Body of pancreas (tissue), 4 donors: ENCODE results near the gene SSC4D. TPM values are rescaled to one million over a fixed set of nuclear protein-coding genes. Genes with fewer than 3 reads are reported as not detected.

Source experiments
- ATAC-seq: fragments of 150-250 bp; one replicate; pipeline ENCODE4 v1.9.1; 2016
- DNase-seq, 4 donors: peaks; one replicate each; pipeline ENCODE4 v3.0.0-alpha.2; 2019
- H3K27ac ChIP-seq, 4 donors: fragments of 200-600 bp; sonication (generic); 1 replicate in 3 of 4; 2 replicates in 1 of 4; pipeline versions ENCODE4 v1.5.1 to v1.6.1; 2016 to 2019; ENCODE audit warnings: mild to moderate bottlenecking in 1 of 4, mixed read lengths in 1 of 4, moderate library complexity in 1 of 4
- H3K27me3 ChIP-seq, 2 donors: fragments of 200-600 bp; sonication (generic); one replicate each; pipeline ENCODE4 v1.6.0; 2016; ENCODE audit warnings: mild to moderate bottlenecking in 1 of 2
- H3K36me3 ChIP-seq, 2 donors: fragments of 200-600 bp; sonication (generic); replicated peaks in 1 of 2; 2 replicates each; pipeline ENCODE4 v1.5.1; 2016; ENCODE audit warnings: low read depth in 2 of 2; ENCODE audit not compliant: insufficient read depth in 1 of 2
- H3K4me1 ChIP-seq: fragments of 200-600 bp; sonication (generic); one replicate; pipeline ENCODE4 v1.6.0; 2016
- H3K4me3 ChIP-seq, 2 donors: fragments of 200-600 bp; sonication (generic); 1 replicate in 1 of 2; 2 replicates in 1 of 2; pipeline ENCODE4 v1.5.1; 2016 to 2019
- H3K9me3 ChIP-seq, 3 donors: fragments of 200-600 bp; sonication (generic); 1 replicate in 2 of 3; 2 replicates in 1 of 3; pipeline ENCODE4 v1.5.1; 2016
- POLR2A ChIP-seq, 3 donors: fragments of 450-650 bp; IDR thresholded peaks; one replicate each; pipeline ENCODE4 v1.6.1; 2016; ENCODE audit warnings: antibody characterized with exemption in 3 of 3, mild to moderate bottlenecking in 2 of 3
- WGBS, 2 donors: methylation state at CpG; one replicate each; pipeline ENCODE4 v1.1.5; 2017; 5-methylcytosine and 5-hydroxymethylcytosine counted together
- intact Hi-C: fragments of 100-400 bp; cut with DNase I; formaldehyde crosslinking; loops from one replicate; pipeline ENCODE4 v1.15.1; 2023
- total RNA-seq, 2 donors: library from RNA; depleted of rRNA; stranded (reverse); fragments of >200 nt; gene quantifications; one replicate each; pipeline ENCODE4 v1.1.0, GENCODE V29; 2016
- TF ChIP-seq, protein P1 (sequence below), 7 experiments: fragments of 450-650 bp in 4 of 7; fragments of 200-600 bp in 3 of 7; sonication (generic) in 3 of 7; IDR thresholded peaks; one replicate each; pipeline ENCODE4 v1.5.1; 2016 to 2019; ENCODE audit warnings: antibody characterized with exemption in 7 of 7

The SSC4D gene
- total RNA-seq, 2 donors from 2014 or later, result 3.6 to 7.6 TPM

DNA sequence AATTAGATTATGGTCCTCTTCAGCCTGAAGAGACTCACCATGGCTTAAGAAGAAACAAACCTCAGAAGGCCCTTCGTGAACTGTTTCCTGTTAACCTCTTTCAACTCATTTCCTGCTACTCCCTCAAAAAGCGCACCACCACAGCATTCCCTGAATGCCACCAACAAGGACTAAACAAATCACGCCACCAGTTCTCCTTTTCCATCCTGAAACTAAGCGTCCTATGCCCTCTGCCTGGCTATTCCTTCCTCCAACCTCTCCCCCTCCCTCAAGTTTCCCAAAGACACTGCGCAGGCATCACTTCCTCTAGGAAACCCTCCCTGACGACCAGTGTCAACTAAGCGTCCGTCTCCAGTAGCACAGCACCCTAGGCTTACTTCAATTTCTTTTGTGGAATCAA is 62.7 kb downstream of the SSC4D start:
- H3K27me3 ChIP-seq, result no peaks in the 10 kb centered on the region
- no peak for TF ChIP-seq POLR2A (IDR thresholded peaks at IDR 0.05)
- TF ChIP-seq, protein P1, sequence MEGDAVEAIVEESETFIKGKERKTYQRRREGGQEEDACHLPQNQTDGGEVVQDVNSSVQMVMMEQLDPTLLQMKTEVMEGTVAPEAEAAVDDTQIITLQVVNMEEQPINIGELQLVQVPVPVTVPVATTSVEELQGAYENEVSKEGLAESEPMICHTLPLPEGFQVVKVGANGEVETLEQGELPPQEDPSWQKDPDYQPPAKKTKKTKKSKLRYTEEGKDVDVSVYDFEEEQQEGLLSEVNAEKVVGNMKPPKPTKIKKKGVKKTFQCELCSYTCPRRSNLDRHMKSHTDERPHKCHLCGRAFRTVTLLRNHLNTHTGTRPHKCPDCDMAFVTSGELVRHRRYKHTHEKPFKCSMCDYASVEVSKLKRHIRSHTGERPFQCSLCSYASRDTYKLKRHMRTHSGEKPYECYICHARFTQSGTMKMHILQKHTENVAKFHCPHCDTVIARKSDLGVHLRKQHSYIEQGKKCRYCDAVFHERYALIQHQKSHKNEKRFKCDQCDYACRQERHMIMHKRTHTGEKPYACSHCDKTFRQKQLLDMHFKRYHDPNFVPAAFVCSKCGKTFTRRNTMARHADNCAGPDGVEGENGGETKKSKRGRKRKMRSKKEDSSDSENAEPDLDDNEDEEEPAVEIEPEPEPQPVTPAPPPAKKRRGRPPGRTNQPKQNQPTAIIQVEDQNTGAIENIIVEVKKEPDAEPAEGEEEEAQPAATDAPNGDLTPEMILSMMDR (IDR thresholded peaks at IDR 0.05), result no peak
- H3K27ac ChIP-seq, result peak overlapping the region in 2 of 4 donors; percentile 4 to 6
- H3K4me1 ChIP-seq, result peaks cover 26% of the 10 kb centered on the region
- intact Hi-C loops, result no loop called here
- WGBS, 2 donors, result 79 to 85% methylated on average over 8 of the region's 8 CpGs
- H3K4me3 ChIP-seq, result no peak overlapping the region
- peaks cover 0 to 11% of the 10 kb centered on the region in 2 donors for H3K36me3 ChIP-seq
- H3K9me3 ChIP-seq, result no peaks in the 10 kb centered on the region
- ATAC-seq (no peak), DNase-seq (no peak)

DNA sequence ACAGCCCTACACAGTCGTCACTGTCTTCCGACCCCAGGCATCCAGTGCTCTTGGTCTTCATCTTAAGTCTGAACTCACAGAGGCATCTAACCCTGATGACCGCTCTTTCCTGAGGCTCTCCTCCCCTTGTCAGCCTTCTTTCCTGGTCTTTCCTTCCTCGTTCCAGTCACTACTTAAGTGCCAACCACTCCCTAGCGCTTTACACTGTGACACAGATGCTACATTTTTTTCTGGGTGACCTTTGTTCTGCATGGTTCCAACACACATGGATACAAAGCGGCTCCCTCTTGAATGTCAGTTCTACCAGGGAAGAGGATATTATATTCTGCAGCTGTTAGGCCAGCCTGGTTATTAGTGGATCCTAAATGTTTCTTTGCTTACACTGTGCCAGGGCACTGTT is 63.4 kb downstream of the SSC4D start:
- ATAC-seq, result peak; percentile 15
- TF ChIP-seq POLR2A (IDR thresholded peaks at IDR 0.05), result no peak
- intact Hi-C loops, result no loop called here
- Histone ChIP-seq H3K27ac (peak overlapping the region in 1 of 4 donors; percentile 4), H3K4me1 (peaks cover 19% of the 10 kb centered on the region), H3K4me3 (no peak overlapping the region), H3K27me3 (no peaks in the 10 kb centered on the region), H3K36me3 (peaks cover 0 to 11% of the 10 kb centered on the region in 2 donors), H3K9me3 (no peaks in the 10 kb centered on the region)
- no peak for DNase-seq
- WGBS, 2 donors, result 74 to 84% methylated on average over 6 of the region's 6 CpGs

DNA sequence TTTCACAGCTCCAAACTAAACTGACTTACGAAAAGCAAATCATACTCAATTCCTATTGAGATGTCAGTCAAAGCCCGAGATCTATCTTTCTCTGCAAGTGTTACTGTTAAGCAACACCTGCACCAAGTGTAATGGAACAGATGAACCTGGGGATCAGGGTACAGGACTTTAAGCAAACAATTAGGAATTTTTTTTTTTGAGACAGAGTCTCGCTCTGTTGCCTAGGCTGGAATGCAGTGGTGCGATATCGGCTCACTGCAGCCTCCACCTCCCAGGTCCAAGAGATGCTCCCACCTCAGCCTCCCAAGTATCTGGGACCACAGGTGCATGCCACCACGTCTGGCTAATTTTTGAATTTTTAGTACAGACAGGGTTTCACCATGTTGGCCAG is 65.6 kb downstream of the SSC4D start:
- intact Hi-C loops, result no loop called here
- no peak for TF ChIP-seq POLR2A (IDR thresholded peaks at IDR 0.05)
- TF ChIP-seq, protein P1 (IDR thresholded peaks at IDR 0.05), result no peak
- WGBS, 2 donors, result 92 to 93% methylated on average over 6 of the region's 6 CpGs
- H3K27me3 ChIP-seq, result no peaks in the 10 kb centered on the region
- no peak overlapping the region for H3K4me3 ChIP-seq
- peaks cover 0 to 11% of the 10 kb centered on the region in 2 donors for H3K36me3 ChIP-seq
- DNase-seq, result no peak
- no peaks in the 10 kb centered on the region for H3K9me3 ChIP-seq
- no peak for ATAC-seq
- H3K27ac ChIP-seq, result no peak overlapping the region
- peaks cover 13% of the 10 kb centered on the region for H3K4me1 ChIP-seq

DNA sequence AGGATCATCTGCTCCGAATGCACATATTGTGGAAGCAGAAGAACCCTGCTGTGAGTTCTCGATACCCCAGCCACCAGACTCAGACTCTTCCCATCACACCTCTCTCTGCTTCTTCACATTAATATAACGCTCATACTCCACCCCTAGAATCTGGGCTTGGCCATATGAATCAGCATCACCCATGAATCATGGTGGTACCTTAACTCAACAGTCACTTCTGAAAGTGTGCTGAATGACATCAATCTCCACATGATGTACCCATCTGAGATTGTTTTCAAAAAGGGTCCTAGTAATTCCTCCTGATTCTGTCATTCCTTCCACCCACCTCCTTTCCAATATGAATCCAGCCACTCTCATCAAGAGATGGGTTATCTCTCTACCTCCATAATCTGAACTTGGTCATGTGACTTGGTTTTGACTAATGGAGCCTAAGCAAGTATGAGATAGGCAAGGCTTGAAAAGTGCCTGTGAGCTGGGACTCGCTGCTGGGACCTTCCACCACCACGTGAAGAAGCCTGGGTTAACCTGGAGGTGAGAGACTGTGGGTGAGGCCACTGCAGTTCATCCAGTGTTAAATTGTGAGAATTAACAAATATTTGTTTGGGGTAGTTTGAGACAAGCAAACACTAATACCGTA is 66.1 kb downstream of the SSC4D start:
- H3K36me3 ChIP-seq, result peaks cover 0 to 11% of the 10 kb centered on the region in 2 donors
- H3K27me3 ChIP-seq, result no peaks in the 10 kb centered on the region
- TF ChIP-seq, protein P1 (IDR thresholded peaks at IDR 0.05), result no peak
- no peak for TF ChIP-seq POLR2A (IDR thresholded peaks at IDR 0.05)
- DNase-seq (no peak), ATAC-seq (no peak)
- H3K4me1 ChIP-seq, result peaks cover 18% of the 10 kb centered on the region
- intact Hi-C loops, result no loop called here
- no peak overlapping the region for H3K4me3 ChIP-seq
- no peak overlapping the region for H3K27ac ChIP-seq
- H3K9me3 ChIP-seq, result no peaks in the 10 kb centered on the region
- 79 to 91% methylated on average over 6 of the region's 6 CpGs for WGBS, 2 donors

DNA sequence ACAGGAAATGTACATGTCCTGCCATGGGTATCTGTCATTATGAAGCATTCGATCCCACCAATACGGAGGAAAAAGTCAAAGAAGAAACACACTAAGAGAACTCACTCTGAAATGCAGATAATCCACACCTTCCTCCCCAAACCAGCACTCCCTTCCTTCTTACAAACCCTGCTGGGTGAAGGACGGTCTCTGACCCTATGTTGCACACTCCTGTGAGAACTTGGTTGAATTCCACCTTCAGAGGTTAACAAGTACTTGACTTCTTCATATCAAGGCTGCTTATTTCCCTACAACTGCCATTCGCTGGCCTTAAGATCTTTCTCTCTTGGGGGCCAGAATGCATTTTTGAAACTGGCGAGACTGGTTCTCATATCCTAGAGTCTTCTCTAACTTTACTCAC is 67.3 kb downstream of the SSC4D start:
- peaks cover 0 to 10% of the 10 kb centered on the region in 2 donors for H3K36me3 ChIP-seq
- WGBS, 2 donors, result 82 to 86% methylated on average over 5 of the region's 5 CpGs
- H3K27ac ChIP-seq, result no peak overlapping the region
- H3K27me3 ChIP-seq, result no peaks in the 10 kb centered on the region
- no peak for TF ChIP-seq POLR2A (IDR thresholded peaks at IDR 0.05)
- TF ChIP-seq, protein P1 (IDR thresholded peaks at IDR 0.05), result no peak
- intact Hi-C loops, result no loop called here
- DNase-seq (no peak), ATAC-seq (no peak)
- H3K4me3 ChIP-seq, result no peak overlapping the region
- H3K4me1 ChIP-seq, result peaks cover 30% of the 10 kb centered on the region
- H3K9me3 ChIP-seq, result no peaks in the 10 kb centered on the region
